ENCODE data around the gene ZNF135.
A peak's percentile ranks its signal among the peaks of the same experiment; 100 is the strongest.

Gene ZNF135

DNA sequence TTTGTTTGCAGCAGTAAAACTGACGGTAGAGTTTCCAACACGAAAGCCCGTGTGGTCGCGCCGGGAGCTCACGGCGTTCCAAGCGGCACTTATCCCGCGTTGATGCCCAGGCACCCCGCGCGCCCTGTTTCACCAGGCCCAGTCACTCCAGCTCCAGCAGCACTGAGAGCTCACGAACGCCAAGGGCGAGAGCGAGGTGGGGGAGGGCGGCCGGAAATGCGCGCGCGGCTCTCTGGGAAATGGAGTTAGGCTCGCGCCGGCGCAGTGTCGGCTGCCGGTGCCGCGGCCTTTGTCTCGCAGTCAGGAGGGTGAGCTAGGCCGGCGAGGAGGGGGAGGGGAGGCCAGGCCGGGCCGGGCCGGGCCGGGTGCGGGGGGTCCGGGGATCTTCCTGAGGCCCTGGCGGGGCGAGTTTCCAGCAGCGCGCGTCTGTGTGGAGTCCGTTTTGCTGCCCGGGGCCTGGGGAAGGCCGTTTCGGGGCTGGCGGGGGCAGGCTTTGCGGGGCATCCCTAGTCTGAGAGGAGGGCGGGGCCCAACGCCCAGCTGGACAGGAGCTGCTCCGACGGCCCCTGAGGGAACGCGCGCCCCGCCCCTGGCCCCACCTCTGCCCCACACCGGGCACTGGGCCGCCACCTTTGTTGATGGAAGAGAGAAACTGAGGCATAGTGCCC lies at the start of gene ZNF135:
Gene ZNF135 (plus strand): TSS at position 280 of the 668 bp plus-strand sequence. CDS start 721 bp downstream, outside the sequence.
- DNase-seq, result peak; percentile 47

GRCh38 chr19:58009301-58009665 lies 49.8 kb upstream of the ZNF135 start:
- no peak for DNase-seq

DNA sequence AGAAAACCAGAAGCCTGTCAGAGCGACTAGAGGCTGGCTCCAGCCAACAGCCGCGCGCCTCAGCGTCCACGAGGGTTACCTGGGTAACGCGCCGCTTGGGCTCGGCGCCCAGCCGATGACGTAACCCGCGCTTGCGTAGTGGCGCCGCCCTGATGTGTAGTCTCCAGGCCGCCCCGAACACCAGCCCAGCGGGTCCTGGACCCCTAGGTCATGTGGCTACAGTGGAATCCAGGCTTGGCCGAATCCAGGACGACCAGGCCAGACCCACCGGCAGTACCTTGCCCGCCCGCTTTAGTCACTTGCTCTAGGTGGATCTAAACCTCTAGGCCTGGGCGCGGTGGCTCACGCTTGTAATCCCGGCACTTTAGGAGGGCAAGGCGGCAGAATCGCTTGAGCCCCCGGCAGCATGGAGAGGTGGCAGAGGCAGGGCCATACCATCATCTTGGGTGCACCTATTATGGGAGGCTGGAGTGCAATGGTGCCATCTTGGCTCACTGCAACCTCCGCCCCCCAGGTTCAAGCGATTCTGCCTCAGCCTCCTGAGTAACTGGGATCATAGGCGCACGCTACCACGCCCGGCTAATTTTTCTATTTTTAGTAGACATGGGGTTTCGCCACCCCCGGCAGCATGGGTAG lies 49.3 kb upstream of the ZNF135 start:
- DNase-seq, result peak; percentile 9

DNA sequence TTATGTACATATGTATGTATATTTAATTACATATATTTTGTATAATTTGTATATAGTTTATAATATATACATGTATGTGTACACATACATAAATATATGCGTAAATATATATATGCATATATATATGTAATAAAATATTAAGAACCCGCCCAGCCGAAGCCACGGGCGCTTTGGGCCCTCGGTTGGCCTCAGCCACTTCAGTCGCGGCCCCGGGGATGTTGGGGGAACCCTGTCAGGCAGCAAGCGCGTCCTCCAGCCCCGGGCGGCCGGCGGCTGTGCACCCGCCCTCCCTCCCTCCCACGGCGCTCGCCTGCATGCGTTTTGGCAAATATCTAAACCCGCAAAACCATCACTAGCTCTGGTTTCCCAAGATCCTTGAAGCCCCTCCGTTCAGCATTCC lies 48.6 kb upstream of the ZNF135 start:
- DNase-seq, result no peak

GRCh38 chr19:58014141-58014540 lies 44.9 kb upstream of the ZNF135 start:
- no peak for DNase-seq

GRCh38 chr19:58020129-58020528 lies 39.0 kb upstream of the ZNF135 start:
- no peak for DNase-seq

DNA sequence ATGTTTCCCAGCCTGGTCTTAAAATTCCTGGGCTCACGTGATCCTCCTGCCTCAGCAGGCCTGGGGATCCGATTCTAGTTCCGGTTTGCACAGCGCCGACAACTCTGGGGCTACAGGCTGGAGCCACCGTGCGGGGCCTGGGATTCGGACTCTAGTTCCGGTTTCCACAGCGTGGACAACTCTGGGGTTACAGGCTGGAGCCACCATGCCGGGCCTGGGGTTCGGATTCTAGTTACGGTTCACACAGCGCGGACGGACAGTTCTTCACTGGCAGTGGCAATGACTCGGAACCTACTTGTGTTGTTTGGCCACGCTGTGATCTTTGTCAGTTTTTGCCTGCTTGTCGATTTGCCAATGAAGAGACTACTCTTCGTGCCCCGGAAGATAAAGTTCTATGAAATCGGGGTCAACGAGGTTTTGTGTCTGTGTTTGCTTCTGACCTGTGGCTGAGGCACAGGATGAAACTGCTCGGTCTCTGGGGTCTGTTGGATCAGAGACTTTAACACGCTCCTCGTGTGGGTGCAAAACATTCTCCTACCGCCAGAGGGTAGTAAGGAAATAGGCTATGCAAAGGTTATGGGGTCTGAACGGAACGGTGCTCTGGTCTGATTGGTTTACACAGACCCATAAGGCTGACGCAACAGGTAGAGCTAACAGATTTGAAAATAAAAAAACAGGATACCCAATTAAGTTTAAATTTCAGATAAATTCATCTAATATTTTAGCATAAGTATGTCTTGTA lies 37.4 kb upstream of the ZNF135 start:
- peak; percentile 31 for DNase-seq

DNA sequence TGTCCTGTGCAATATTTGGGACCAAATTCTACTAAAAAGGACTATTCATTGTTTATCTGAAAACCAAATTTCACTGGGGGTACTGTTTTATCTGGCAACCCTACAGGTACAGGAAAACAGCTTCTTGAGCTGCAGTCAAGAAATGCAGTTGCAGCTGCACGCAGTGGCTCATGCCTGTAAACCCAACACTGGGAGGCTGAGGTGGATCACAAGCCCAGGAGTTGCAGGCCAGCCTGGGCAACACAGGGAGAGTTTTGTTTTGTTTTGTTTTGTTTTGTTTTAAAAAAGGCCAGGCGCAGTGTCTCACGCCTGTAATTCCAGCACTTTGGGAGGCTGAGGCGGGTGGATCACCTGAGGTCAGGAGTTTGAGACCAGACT lies 36.8 kb upstream of the ZNF135 start:
- no peak for DNase-seq

DNA sequence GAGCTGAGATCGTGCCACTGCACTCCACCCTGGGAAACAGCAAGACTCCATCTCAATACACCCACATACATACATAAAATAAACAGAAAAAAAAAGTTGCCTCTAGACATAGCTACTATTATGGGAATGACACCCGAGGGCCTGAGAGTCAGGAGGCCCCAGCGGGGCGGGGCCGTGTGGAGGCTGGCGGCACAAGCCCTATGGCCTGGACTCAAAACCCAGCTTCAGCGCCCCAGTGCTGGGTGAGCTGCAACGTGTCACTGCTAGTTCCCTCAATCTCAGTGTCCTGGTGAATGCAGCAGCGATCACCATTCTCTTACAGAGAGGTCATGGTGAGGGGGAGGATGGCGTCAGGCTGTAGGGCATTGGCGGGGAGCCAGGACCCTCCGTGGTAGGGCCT lies 34.4 kb upstream of the ZNF135 start:
- no peak for DNase-seq

DNA sequence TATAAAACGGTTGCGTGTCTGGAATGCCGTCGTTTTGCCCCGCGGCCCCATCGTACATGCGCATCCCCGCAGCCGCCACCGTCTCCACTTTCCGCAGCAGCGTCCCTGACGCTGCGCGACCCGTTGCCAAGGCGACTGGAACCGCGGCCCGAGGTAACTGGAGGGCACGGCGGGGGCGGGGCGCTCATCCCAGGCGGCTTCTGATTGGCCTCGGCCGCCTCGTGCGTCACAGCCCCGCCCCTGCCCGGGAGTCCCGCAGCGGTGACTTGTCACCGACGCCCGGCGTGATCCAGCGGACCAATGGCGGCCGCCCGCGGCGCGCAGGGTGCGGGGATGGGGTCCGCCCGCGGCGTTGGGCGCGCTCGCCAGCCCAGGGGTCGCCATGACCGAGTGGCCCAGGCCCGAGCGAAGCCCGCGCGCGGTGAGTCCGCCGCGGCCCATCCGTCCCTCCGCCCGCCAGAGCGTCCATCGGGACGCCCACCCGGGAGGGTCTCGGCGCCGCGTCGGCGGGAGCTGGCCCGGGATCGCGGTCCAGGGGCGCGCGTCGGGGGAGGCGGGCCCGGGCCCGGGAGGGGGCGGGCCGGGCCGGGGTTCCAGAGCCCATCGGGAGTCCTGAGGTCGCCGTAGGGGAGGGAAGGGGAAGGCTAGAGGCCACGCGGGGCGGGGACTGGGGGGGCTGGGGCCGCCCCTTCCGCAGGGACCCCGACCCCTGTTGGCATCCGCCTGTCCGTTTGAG lies 25.2 kb upstream of the ZNF135 start, which contains the start of gene ZSCAN1:
Gene ZSCAN1 (plus strand): TSS at position 285 of the 736 bp plus-strand sequence. CDS start 3,812 bp downstream, outside the sequence.
- no peak for DNase-seq

DNA sequence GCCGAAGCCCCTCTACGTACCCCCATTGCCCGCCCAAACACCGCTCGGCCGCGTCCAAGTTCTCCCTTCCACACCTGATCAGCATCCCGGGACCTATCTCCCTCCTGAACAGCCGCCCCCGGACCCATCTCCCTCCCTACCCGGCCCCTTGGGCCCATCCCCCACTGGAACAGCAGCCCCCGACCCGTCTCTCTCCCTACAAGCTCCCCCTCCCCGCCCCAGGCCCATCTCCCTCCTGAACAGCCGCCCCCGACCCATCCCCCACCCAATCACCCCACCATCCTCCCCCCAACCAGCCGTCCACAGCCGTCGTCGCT lies 24.6 kb upstream of the ZNF135 start:
- no peak for DNase-seq

DNA sequence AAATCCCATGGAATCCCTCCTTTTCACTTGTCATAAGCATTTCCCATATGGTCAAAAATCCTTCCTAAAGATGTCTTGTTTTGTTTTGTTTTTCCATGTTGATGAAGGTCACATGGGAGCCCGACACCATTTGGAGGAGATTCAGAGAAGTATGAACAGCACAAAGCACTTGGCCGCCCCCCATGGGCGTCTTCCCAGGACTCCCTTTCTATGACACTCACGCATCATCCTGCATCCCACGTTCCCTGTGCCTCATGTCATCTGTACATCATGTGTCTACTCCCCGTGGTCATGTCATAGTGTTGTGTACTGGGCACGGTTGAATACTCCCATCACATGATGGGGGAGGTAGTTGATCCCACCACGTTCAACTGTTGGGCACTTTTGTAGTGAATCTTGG lies 23.2 kb upstream of the ZNF135 start:
- no peak for DNase-seq

GRCh38 chr19:58037927-58038687 lies 21.0 kb upstream of the ZNF135 start:
- DNase-seq, result no peak

GRCh38 chr19:58038688-58039204 lies 20.3 kb upstream of the ZNF135 start:
- no peak for DNase-seq

DNA sequence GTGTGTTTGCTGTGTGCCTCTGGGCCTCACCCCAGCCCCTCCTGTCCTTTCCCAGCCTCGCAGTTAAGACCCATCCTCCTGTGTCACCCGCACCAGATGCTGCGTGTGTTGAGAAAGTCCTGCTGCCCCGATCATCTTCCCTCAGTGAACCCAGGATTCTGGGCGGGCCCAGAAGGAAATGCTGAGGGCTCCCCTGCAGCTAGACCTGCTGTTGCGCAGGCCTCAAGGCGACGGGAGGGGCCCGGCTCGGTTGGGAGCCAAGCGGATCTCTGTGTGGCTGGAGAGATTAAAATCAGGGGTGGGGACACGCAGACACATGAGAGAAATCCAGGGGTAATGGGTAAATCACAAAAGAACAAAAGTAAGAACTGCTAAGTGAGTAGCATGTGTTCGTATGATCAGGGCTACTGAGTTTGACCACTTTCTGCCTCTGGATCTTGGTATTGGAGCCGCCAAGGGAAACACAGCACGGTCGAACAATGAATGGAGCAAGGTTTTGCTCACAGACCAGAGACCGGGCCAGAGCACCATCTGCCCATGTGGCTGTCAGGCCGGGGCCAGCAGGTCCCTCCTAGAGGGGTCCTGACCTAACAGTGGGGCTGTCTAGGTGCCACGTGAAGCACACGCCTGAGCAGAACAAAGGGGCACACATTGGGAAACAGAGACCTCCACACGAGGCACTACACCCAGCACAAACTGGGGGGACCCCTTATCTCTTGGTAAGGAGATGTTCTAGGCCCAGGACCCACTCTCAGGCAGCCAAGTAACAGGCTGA lies 18.1 kb upstream of the ZNF135 start:
- DNase-seq, result no peak

GRCh38 chr19:58042495-58043340 lies 16.4 kb upstream of the ZNF135 start:
- DNase-seq, result no peak

GRCh38 chr19:58044391-58044790 lies 14.7 kb upstream of the ZNF135 start:
- DNase-seq, result no peak

GRCh38 chr19:58044886-58045285 lies 14.2 kb upstream of the ZNF135 start:
- no peak for DNase-seq

- DNase-seq, result no peak
Measured at GRCh38 chr19:58045411-58046050, 13.6 kb upstream of the ZNF135 start.

DNA sequence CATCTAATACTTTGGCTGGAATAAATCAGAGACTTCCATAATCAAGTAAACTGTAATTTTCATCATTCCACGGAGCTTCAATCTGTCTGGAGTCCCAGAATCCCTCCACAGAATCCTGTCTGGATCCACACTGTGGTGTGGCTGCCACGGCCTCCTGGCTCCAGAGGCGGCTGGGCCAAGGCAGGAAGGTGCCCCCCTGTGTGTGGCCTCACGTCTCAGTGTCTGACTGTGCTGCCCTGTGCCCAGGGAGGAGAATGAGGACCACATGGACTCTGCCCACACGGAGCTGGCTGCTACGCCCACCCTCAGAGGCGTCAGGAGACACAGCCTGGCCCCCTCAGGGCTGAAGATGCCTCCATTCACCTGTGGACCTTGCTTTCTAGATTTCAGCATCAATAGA lies 12.2 kb upstream of the ZNF135 start:
- DNase-seq, result no peak
